ENCODE results near the gene BRD9.

The BRD9 gene

DNA sequence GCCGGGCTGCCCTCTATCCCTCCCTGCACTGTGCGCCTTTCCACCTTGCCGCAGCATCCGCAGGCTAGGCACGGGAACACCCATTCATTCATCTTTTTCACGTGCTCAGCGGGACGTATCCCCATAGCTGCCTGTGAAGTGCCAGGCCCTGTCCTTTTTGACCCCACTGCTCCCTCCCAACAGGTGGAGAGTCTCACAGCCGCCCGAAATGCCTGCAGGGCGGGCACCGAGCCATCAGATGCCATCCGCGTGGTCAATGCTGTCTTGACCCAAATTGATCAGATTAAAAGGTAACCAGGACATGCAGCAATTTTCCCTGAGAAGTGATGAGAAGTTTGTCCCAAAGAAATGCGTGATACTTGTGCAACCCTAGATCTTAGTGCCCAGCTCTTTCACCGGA is 15.6 kb upstream of the BRD9 start:
- FAIRE-seq, result no peak
- no peak for DNase-seq (ENCODE audit: extremely low spot score, insufficient read length, low read depth)

GRCh38 chr5:907366-907910 is 14.8 kb upstream of the BRD9 start:
- FAIRE-seq (no peak), DNase-seq (ENCODE audit: extremely low spot score, insufficient read length, low read depth) (no peak)

GRCh38 chr5:905139-905642 is 12.6 kb upstream of the BRD9 start:
- FAIRE-seq (no peak), DNase-seq (ENCODE audit: extremely low spot score, insufficient read length, low read depth) (no peak)

GRCh38 chr5:903756-904096 is 11.1 kb upstream of the BRD9 start:
- FAIRE-seq (no peak), DNase-seq (ENCODE audit: extremely low spot score, insufficient read length, low read depth) (no peak)

DNA sequence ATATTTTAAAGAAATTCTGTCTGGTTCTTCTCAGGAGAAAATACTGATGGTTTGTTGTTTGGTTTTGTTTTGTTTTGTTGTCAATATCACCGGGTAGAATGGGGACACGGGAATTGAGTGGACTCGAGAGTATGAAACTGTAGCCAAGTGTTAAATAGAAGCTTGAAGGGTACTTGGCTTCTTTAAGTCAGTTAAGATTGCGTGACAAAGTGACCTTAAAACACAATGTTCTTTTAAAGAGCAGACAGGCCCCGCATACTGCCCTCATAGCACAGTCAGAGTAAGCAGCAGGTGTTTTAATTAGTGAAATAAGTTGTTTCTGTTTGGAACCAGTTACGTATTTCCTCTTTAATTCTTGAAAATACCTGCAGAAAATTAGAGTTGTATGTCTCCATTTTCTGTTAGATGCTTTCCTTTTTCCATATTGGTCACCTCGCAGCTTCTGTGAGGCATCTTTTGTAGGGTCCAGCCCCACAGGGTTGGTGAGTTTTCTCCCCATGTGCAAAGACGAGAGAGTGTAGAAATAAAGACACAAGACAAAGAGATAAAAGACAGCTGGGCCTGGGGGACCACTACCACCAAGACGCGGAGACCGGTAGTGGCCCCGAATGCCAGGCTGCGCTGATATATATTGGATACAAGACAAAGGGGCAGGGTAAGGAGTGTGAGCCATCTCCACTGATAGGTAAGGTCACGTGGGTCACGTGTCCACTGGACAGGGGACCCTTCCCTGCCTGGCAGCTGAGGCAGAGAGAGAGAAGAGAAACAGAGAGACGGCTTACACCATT is 9.7 kb upstream of the BRD9 start:
- DNase-seq (ENCODE audit: extremely low spot score, insufficient read length, low read depth) (no peak), FAIRE-seq (no peak)

GRCh38 chr5:900781-901180 is 8.2 kb upstream of the BRD9 start:
- FAIRE-seq, result no peak

GRCh38 chr5:893711-894110 is 1.1 kb upstream of the BRD9 start:
- no peak for DNase-seq (ENCODE audit: extremely low spot score, insufficient read length, low read depth)
- FAIRE-seq, result no peak

More at GRCh38 chr5:900781-901180, 8.2 kb upstream of the BRD9 start:
- DNase-seq (ENCODE audit: extremely low spot score, insufficient read length, low read depth), result no peak

DNA sequence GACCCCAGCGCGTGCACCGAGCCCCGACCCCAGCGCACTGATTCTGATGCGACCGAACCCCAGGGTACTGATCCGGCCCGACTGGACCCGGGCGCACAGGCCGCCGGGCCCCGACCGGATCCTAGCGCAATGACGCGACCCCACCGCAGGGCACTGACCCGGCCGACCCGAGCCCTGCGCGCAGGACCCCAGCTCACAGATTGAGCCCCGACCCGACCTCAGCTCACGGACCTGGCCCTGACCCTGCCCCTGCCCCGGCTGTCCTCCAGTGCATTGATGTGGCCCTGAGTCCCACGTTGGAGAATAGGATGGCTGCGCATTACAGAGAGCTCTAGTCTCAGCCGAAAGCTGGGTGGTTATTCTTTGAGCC is 521 bp upstream of the BRD9 start:
- FAIRE-seq (no peak), DNase-seq (ENCODE audit: extremely low spot score, insufficient read length, low read depth) (no peak)

GRCh38 chr5:891837-892393 is 686 bp downstream of the BRD9 start:
- FAIRE-seq (no peak), DNase-seq (ENCODE audit: extremely low spot score, insufficient read length, low read depth) (peak; percentile 14)

- FAIRE-seq (no peak), DNase-seq (ENCODE audit: extremely low spot score, insufficient read length, low read depth) (no peak)
Measured at GRCh38 chr5:891117-891836, 1.3 kb downstream of the BRD9 start.

DNA sequence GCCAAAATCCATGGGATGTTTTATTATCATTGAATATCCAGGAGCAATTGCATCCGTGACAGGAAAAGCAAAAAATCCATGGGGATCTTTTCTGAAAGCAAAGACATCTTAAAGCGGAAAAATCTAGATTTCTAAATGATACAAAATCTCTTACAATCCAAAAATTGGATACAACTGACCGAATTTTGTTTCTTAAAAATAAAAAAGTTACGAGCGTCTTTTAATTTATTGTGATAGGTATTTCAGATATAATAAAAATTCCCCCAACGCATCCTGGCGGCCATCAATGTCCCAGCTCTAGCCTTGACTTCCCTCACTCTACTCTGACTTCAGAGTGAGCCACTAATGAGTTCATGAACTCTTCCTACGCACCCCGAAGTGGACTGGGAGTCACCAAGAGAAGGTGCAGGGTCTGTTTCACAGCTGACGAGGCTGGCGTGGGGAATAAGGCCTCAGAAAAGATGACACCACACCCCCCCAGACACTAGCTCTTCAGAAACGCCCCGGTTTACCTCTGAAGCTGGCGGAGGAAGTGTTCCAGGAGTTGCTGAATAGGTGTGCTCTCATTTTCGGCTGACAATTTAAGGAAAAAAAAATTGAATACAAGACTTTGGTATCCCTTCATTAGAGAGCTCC is 3.4 kb downstream of the BRD9 start:
- FAIRE-seq (no peak), DNase-seq (ENCODE audit: extremely low spot score, insufficient read length, low read depth) (no peak)

GRCh38 chr5:888638-889035 is 4.0 kb downstream of the BRD9 start:
- DNase-seq (ENCODE audit: extremely low spot score, insufficient read length, low read depth), result no peak
- FAIRE-seq, result no peak

GRCh38 chr5:887947-888637 is 4.5 kb downstream of the BRD9 start:
- FAIRE-seq, result no peak

DNA sequence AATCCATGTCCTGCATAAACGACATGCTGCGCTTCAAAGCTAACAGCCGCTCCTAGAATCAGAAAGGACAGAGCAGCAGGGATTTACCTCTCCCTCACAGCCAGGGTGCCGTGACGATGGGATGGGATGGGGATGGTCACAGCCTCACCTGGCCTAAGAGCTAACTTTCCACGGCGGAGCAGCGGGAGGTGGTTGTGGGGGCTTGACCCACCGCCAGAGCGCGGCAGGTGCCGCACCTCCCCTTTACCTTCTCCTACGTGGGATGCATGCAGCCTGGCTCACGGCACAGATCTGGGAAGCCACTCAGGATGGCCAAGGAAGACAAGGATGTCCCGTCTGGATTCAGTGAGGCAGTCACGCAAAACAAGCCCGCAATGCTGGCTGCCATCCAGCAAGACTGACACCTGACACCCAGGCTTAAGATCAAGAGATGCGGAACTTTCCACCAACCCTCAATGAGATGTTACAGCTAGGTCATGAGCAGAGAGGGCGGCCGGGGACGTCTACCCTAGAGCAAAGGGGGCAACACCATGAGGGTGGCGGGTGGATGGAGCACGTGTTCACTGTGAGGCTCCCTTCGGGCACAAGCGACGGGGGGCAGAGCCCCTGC is 5.8 kb downstream of the BRD9 start:
- FAIRE-seq (no peak), DNase-seq (ENCODE audit: extremely low spot score, insufficient read length, low read depth) (no peak)

More at GRCh38 chr5:887947-888637, 4.5 kb downstream of the BRD9 start:
- no peak for DNase-seq (ENCODE audit: extremely low spot score, insufficient read length, low read depth)

DNA sequence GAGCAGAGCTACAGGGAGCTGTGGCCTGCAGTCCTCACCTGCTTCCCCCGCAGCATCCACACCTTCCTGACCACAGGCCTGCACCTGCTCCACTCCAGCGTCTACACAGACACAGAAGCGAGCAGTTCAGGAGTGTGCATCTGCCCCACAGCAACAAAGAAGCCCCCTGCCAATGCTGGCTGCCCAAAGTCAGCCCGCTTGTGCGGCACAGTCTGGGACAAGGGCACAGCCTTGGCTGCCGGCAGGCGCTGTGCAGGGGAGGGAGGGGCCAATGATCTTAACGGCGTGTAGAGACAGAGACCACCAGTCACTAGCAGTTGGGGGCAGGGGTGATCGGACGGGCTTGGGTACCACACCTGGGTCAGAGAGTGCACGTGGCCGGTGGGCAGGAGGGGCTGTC is 6.6 kb downstream of the BRD9 start:
- FAIRE-seq (no peak), DNase-seq (ENCODE audit: extremely low spot score, insufficient read length, low read depth) (no peak)

- FAIRE-seq (no peak), DNase-seq (ENCODE audit: extremely low spot score, insufficient read length, low read depth) (no peak)
Measured at GRCh38 chr5:885529-885928, 7.1 kb downstream of the BRD9 start.

DNA sequence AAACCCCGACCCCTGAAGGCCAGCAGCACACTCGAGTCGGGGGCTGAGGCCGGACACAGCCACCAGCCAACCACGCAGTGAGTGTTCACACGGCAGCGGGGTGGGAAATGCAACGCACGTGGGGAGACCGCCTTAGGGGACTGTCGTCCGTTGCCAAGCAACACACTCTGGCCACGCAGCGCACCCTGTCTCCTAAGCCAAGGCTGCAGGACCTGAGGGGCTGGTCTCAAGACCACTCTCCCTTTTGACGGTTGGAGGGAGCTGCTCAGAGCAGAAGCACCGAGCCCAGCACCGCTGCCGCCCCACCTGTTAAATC is 7.5 kb downstream of the BRD9 start:
- FAIRE-seq, result no peak
- no peak for DNase-seq (ENCODE audit: extremely low spot score, insufficient read length, low read depth)

DNA sequence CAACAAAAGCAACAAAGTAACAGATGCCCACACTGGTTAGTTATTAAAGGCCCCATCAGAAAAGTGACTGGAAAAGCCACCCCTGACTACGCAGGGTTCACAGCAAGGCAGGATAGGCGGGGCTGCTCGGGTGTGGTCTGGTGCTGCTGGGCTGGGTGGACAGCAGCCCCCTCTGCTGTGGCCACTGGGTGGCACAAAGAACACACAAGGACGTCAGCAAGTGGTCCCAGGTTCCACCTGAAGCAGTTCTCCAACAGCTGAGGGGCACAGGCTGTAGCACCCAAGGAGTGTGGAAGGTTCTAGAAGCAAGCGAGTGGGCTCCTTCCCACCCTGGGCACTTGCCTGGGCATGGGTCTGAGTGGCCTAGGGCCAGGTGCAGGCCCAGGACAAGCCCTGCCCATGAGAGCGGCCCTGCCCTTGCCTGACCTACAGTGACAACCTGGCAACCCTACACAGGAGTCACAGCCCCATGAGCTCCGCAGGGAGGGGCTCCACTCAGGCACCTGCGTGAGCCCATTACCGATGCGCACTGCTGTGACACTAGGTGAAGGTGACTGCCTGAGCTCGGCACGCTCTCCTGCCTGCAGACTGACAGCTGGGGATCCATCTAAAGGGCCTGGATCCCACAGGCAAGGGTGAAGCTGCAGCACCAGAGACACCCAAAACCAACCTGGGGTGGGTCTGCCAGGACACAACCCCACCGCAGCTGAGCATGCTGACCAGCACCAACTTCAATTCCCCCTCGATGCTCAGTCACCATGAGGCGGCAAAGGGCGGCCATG is 8.1 kb downstream of the BRD9 start:
- DNase-seq (ENCODE audit: extremely low spot score, insufficient read length, low read depth) (no peak), FAIRE-seq (no peak)

All from GM18507 (cell line).